Stimulated activated naive CD8-positive, alpha-beta T cell treated with anti-CD3 and anti-CD28 coated beads, Interleukin-15, Interleukin-2, amounts not matched to agents 100 ng/mL and 50 ng/mL, for 24 hours (primary cell): ENCODE data around the gene CLEC4A.
"Not testable (repeated sequence)": the region's sequence is repeated elsewhere in the genome, so short reads cannot be mapped to it uniquely, and the experiment has no call there.

Experiments used
- H3K27ac Mint-ChIP-seq: one replicate; pipeline ENCODE4 v1.8.0; 2021; ENCODE audit warnings: mild to moderate bottlenecking, mixed read lengths
- H3K27me3 Mint-ChIP-seq: one replicate; pipeline ENCODE4 v1.8.0; 2021; ENCODE audit warnings: mixed read lengths
- H3K36me3 Mint-ChIP-seq: one replicate; pipeline ENCODE4 v1.8.0; 2021; ENCODE audit warnings: low read depth, mixed read lengths
- H3K4me1 Mint-ChIP-seq: one replicate; pipeline ENCODE4 v1.8.0; 2021; ENCODE audit warnings: low read depth, mixed read lengths
- H3K4me3 Mint-ChIP-seq: one replicate; pipeline ENCODE4 v1.8.0; 2021; ENCODE audit warnings: mild to moderate bottlenecking, mixed read lengths
- H3K9me3 Mint-ChIP-seq: one replicate; pipeline ENCODE4 v1.8.0; 2021; ENCODE audit warnings: mixed read lengths

Gene CLEC4A

DNA sequence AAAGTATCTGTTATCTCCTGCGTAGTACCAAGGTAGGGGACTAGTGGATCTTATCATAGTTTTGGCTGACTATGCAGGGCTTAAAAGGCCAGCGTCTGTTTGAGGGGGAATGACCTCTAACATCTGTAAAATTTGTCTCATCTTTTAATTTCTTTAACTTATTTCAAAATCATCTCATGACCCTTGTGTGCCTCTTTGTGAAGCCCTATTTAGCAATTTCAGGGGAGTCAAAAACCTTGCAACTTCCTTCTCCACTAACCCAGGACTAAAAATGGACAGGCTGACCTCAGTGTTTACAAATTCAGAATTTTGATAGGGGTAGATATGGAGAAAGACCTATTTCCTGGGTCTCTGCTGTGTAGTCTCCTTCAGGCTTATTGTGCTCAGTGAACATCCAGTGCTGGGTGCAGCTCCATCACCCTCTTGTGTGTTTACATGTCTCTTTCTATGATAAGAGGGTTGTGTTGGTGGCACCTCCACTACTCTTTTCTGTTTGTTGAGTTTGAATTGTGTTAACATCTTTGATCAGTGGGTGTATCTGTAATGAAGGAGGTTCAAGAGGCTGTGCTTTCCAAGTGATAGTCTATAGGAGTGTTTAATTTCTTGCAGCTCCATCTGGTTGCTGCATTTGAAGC is 27.0 kb upstream of the CLEC4A start:
- H3K4me3 Mint-ChIP-seq: no peak overlapping the region
- H3K9me3 Mint-ChIP-seq: no peaks in the 10 kb centered on the region
- H3K27me3 Mint-ChIP-seq: no peaks in the 10 kb centered on the region
- peak overlapping the region; percentile 10 for H3K27ac Mint-ChIP-seq
- H3K36me3 Mint-ChIP-seq: peaks cover 72% of the 10 kb centered on the region
- peaks cover 4% of the 10 kb centered on the region for H3K4me1 Mint-ChIP-seq

DNA sequence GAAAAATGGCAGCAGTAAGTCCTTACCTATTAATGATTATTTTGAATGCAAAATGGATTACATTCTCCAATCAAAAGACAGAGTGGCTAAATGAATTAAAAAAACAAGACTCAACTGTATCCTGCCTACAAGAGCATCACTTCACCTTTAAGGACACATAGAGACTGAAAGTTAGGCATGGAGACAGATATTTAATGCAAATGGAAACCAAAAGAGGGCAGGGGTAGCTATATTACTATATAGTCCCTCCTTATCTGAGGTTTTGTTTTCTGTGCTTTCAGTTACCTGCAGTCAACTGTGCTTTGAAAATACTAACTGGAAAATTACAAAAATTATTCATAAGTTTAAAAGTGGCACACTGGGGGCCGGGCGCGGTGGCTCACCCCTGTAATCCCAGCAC is 24.2 kb upstream of the CLEC4A start:
- H3K36me3 Mint-ChIP-seq: peaks cover 49% of the 10 kb centered on the region
- peak overlapping the region; percentile 21 for H3K27ac Mint-ChIP-seq
- H3K4me3 Mint-ChIP-seq: no peak overlapping the region
- H3K27me3 Mint-ChIP-seq: no peaks in the 10 kb centered on the region
- H3K9me3 Mint-ChIP-seq: no peaks in the 10 kb centered on the region
- H3K4me1 Mint-ChIP-seq: peaks cover 4% of the 10 kb centered on the region

DNA sequence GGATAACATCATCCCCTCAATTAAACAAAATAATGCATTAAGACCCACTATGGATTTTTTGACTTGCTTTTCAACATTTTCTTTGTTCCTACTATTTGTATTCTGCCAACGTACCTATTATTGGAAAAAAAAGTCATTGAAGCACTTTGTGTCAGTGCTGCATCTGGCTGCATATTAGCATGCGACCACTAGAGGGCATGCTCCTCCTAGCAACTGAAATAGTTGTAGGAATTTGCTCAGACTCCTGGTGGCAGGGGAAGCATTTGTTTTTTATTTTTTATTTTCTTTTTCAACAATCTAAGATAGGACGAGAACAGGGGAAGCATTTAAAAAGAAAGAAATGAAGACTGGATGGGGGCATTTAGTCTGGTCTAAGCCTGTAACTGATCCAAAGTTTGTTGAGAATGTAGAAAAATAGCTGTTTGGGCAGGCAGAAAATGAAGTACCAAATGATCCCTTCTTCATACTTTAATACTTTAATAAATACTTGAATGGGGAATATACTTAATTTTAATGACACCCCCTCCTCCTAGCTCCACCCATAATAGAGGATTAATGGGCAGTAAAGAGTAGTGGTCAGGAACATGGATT is 14.5 kb upstream of the CLEC4A start:
- H3K4me1 Mint-ChIP-seq: peaks cover 5% of the 10 kb centered on the region
- no peaks in the 10 kb centered on the region for H3K27me3 Mint-ChIP-seq
- peaks cover 21% of the 10 kb centered on the region for H3K36me3 Mint-ChIP-seq
- no peak overlapping the region for H3K4me3 Mint-ChIP-seq
- no peaks in the 10 kb centered on the region for H3K9me3 Mint-ChIP-seq
- H3K27ac Mint-ChIP-seq: no peak overlapping the region

DNA sequence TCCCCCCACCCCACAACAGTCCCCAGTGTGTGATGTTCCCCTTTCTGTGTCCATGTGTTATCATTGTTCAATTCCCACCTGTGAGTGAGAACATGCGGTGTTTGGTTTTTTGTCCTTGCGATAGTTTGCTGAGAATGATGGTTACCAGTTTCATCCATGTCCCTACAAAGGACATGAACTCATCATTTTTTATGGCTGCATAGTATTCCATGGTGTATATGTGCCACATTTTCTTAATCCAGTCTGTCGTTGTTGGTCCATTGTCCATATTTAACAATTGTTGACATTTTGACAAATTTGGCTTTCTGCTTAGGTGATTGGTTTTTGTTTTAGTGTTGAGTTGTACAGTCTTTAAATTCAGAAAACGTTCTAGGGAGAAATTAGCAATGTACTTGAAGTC is 10.3 kb upstream of the CLEC4A start:
- H3K36me3 Mint-ChIP-seq, H3K27me3 Mint-ChIP-seq, H3K27ac Mint-ChIP-seq, H3K4me1 Mint-ChIP-seq, H3K9me3 Mint-ChIP-seq, H3K4me3 Mint-ChIP-seq: not testable (repeated sequence)

DNA sequence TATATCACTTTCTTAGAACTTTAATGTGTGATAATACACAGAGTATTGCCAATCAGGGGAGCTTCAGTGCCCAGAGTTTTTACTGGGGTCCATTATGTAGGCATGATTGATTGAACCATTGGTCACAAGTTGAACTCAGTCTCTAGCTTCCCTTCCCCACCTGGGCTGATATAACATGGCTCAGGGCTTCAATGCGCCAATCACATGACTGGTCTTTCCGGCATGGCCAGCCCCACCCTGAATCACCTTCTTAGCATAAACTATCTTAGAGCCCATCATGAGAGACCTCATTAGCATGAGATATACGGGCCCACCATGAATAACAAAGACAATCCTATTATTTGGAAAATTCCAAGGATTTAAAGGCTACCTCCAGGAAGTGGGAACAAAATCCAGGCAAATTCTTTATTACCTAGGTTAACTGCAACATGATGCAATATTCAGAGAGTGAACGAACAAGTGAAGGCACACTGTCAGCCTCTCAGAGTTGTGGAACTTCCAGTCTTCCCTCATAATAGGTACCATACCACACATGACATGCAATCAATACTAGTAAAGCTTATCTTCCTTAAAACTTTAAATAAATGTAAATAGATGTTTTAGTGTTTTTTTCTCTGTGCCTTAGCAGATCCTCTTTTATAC is 3.2 kb upstream of the CLEC4A start:
- Mint-ChIP-seq H3K9me3 (no peaks in the 10 kb centered on the region), H3K4me1 (peaks cover 6% of the 10 kb centered on the region), H3K27me3 (no peaks in the 10 kb centered on the region), H3K4me3 (no peak overlapping the region), H3K36me3 (peaks cover 9% of the 10 kb centered on the region), H3K27ac (no peak overlapping the region)

DNA sequence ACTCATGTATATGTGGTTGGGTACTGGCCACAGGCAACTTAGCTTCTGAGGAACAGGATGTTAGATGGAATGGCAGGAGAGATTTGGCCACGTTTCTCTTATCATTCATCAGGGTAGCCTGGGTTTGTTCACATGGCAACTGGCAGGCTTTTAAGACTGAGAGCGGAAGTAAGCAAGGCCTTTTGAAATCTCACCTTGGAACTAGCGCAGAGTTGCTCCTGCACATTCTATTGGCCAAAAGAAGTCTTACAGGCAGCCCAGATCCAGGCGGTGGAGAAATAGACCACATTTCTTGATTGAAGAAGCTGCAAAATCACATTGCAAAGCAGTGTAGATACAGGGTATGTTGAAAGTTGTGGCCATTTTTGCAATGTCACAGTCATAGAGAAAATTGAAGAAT is 3.7 kb downstream of the CLEC4A start:
- Mint-ChIP-seq H3K4me1 (peaks cover 21% of the 10 kb centered on the region), H3K36me3 (peaks cover 13% of the 10 kb centered on the region), H3K4me3 (no peak overlapping the region), H3K27ac (no peak overlapping the region), H3K27me3 (no peaks in the 10 kb centered on the region), H3K9me3 (no peaks in the 10 kb centered on the region)

DNA sequence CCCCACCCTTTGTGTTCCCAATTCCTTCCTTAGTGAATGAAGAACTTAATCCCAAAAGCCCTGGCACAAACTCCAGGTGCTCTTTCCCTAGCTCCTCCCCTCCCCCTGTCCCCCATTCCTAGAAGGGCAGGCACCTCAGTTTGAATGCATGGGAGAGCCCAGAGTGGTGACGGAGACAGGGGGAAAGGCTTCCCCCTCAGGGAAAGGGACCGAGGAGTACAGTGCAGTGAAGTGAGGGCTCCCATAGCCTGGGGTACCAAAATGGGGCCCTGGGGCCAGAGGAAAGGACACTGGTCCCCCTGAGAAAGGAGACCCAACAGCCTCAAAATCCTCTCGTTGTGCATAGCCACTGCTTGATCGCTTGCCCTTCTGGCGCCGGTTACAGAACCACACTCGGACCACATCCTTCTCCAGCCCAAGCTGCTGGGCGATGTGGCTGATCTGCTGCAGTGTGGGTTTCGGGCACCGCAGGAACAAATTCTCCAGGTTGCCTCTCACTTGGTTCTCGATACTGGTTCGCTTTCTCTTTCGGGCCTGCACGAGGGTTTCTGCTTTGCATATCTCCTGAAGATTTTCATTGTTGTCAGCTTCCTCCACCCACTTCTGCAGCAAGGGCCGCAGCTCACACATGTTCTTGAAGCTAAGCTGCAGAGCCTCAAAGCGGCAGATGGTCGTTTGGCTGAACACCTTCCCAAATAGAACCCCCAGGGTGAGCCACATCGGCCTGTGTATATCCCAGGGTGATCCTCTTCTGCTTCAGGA is 10.4 kb downstream of the CLEC4A start:
- not testable (repeated sequence) for H3K4me3 Mint-ChIP-seq, H3K4me1 Mint-ChIP-seq, H3K27ac Mint-ChIP-seq, H3K27me3 Mint-ChIP-seq, H3K9me3 Mint-ChIP-seq
- peaks cover 20% of the 10 kb centered on the region for H3K36me3 Mint-ChIP-seq

DNA sequence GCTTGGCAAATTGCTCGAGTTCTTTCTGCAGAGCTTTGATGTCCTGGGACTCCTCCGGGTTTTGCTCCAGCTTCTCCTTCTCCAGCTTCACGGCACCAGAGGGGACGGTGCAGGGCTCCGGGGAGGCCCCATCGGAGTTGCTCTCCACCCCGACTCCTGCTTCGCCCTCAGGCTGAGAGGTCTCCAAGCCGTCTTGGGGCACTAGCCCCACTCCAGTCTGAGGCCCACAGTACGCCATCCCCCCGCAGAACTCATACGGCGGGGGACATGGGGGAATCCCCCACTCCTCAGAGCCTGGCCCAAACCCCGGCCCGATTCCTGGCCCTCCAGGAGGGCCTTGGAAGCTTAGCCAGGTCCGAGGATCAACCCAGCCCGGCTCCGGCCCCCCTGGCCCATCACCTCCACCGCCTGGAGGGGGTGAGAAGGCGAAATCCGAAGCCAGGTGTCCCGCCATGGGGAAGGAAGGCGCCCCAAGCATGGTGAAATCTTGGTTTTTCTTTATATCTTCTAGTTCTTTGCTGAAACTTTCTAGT is 11.0 kb downstream of the CLEC4A start:
- not testable (repeated sequence) for H3K9me3 Mint-ChIP-seq, H3K27ac Mint-ChIP-seq, H3K4me1 Mint-ChIP-seq

DNA sequence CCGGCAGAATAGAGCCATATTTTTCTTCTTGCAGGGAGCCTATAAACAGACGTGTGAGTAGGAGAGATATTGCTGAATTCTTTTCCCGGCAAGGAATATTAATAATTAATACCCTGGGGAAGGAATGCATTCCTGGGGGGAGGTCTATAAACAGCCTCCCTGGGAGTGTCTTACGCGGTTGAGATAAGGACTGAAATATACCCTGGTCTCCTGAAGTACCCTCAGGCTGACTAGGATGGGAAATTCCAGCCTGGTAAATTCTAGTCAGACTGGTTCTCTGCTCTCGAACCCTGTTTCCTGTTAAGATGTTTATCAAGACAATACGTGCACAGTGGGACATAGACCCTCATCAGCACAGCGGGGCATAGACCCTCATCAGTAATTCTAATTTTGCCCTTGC is 18.2 kb downstream of the CLEC4A start:
- H3K4me3 Mint-ChIP-seq, H3K27me3 Mint-ChIP-seq, H3K27ac Mint-ChIP-seq, H3K4me1 Mint-ChIP-seq, H3K9me3 Mint-ChIP-seq: not testable (repeated sequence)
- H3K36me3 Mint-ChIP-seq: peaks cover 38% of the 10 kb centered on the region

More for the DNA sequence above, 11.0 kb downstream of the CLEC4A start:
- peaks cover 20% of the 10 kb centered on the region for H3K36me3 Mint-ChIP-seq
- not testable (repeated sequence) for H3K4me3 Mint-ChIP-seq, H3K27me3 Mint-ChIP-seq

DNA sequence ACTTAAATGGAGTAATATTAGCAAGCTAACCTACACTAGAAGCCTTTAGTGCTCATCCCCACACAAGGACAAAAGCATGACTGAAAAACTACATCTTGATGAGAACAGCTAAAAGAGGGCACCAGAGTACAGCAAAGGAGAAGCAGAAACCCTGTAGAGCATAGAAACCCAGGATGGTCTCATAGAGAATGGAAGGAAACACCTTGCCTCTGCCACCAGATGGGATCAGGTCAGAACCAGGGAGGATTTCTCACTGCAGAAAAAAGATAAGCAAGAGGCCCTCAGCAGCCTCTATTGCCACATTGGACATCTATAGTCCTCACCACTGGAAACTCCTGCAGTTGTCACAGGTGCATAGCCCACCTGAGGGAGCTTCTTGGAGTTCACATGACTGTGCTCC is 19.8 kb downstream of the CLEC4A start:
- peaks cover 2% of the 10 kb centered on the region for H3K9me3 Mint-ChIP-seq
- no peaks in the 10 kb centered on the region for H3K4me1 Mint-ChIP-seq
- H3K4me3 Mint-ChIP-seq: no peak overlapping the region
- no peak overlapping the region for H3K27ac Mint-ChIP-seq
- peaks cover 9% of the 10 kb centered on the region for H3K27me3 Mint-ChIP-seq
- peaks cover 30% of the 10 kb centered on the region for H3K36me3 Mint-ChIP-seq

DNA sequence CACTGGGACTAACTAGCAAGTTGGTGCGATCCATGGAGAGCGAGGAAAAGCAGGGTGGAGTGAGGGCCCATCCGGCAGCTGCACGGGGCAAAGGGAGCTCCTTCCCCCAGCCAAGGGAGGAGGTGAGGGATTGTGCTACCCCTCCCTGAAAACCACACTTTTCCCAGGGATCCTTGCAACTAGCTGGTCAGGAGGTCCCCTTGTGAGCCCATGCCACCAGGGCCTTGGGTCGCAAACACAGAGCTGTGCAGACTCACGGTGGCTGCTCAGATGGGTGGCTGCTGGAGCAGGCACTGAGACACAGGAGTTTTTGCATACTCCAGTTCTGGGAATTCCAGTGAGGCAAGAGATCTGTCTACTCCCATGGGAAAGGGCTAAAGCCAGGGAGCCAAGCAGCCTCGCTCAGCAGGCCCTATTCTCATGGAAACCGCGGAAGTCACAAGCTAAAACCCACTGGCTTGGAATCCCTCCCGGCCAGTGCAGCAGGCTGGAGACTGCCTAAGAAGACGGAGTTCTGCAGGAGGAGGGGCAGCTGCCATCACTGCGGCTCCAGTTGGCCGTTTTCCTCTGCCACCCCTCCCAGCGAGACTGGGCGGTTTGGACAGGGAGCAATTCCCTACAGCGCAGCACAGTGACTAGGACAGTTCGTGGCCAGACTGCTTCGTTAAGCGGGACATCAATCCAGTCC is 22.5 kb downstream of the CLEC4A start:
- H3K27me3 Mint-ChIP-seq: peaks cover 14% of the 10 kb centered on the region
- peaks cover 13% of the 10 kb centered on the region for H3K36me3 Mint-ChIP-seq
- H3K4me3 Mint-ChIP-seq: no peak overlapping the region
- peaks cover 1% of the 10 kb centered on the region for H3K9me3 Mint-ChIP-seq
- H3K27ac Mint-ChIP-seq: no peak overlapping the region
- no peaks in the 10 kb centered on the region for H3K4me1 Mint-ChIP-seq

DNA sequence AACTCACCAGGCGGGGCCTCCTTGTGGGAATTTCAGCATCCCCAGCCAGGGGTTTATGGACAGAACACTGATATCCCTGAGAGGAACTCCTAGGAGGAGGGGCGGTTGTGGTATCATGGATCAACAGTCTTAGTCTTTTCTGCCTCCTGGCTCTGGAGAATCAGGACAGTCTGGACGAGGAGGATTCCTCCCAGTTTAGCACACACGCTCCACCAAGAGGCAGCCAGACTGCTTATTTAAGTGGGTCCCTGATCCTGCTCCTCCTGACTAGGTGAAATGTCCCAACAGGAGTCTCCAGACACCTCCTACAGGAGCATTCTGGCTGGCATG is 23.0 kb downstream of the CLEC4A start:
- Mint-ChIP-seq H3K27ac (no peak overlapping the region), H3K27me3 (peaks cover 17% of the 10 kb centered on the region), H3K9me3 (no peaks in the 10 kb centered on the region), H3K4me1 (no peaks in the 10 kb centered on the region), H3K36me3 (peaks cover 11% of the 10 kb centered on the region), H3K4me3 (no peak overlapping the region)

DNA sequence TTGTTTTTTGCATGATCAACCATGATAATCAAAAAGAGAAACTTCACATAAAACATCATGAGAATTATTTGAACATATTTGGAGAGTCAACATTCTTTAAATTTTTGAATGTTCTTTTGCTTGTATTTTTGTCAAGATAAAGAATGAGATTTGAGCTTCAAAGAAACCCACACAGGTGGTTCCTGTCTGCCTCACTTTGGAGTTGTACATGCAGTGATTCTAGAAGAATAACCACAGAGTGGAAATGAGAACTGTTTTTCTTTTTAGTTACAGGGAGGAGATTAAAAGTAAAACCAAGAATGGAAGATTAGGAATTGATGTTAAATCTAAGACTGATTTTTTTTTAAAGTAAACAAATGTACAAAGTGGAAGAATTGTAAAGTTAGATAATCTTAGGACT is 31.1 kb downstream of the CLEC4A start:
- peaks cover 36% of the 10 kb centered on the region for H3K4me1 Mint-ChIP-seq
- no peaks in the 10 kb centered on the region for H3K9me3 Mint-ChIP-seq
- H3K4me3 Mint-ChIP-seq: no peak overlapping the region
- no peaks in the 10 kb centered on the region for H3K36me3 Mint-ChIP-seq
- peaks cover 15% of the 10 kb centered on the region for H3K27me3 Mint-ChIP-seq
- H3K27ac Mint-ChIP-seq: no peak overlapping the region

DNA sequence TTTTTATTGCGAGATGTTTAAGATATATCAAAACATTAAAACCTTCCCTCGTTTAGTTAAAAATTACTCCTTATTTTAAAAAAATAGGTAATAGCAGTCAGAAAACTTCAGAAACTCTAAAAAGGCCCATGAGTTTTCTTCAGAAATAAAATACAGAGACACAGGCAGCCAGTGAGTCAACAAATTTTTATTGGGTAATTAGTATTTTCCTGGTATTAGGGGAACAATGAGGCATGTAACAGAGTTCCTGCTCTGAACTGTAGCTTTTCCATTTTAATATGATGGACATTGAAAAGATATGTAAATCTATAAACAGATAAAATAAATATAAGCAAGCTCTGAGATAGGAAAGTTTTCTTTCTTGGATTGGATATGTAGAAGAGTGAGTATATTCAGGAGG is 33.0 kb downstream of the CLEC4A start:
- no peak overlapping the region for H3K27ac Mint-ChIP-seq
- no peaks in the 10 kb centered on the region for H3K36me3 Mint-ChIP-seq
- peaks cover 36% of the 10 kb centered on the region for H3K4me1 Mint-ChIP-seq
- no peak overlapping the region for H3K4me3 Mint-ChIP-seq
- H3K27me3 Mint-ChIP-seq: peaks cover 10% of the 10 kb centered on the region
- H3K9me3 Mint-ChIP-seq: no peaks in the 10 kb centered on the region

DNA sequence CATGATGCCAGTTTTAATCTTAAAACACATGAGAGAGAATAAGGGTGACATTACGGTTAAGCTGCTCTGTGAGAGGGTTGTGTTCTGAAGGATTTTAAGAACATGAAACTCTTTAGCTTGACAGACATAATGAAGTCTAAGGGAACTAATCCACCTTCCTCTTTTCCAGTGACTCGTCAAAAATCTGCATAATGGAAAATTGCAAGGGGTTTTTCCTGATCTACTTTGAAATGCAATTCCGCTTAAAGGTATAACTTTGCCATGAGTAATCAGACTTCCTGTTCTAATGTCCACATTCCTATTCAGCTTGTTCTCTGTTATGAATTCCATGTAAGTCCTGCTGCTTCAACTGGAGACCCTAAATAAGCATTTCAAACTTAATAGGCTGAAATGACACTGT is 33.4 kb downstream of the CLEC4A start, which contains the start of gene ZNF705A:
ZNF705A (plus strand) TSS at position 171 of the 400 bp plus-strand sequence. CDS start 15,611 bp downstream, outside the sequence.
- Mint-ChIP-seq H3K36me3 (no peaks in the 10 kb centered on the region), H3K9me3 (no peaks in the 10 kb centered on the region), H3K4me1 (peaks cover 36% of the 10 kb centered on the region), H3K27me3 (peaks cover 6% of the 10 kb centered on the region), H3K4me3 (no peak within 1 kb of the TSS), H3K27ac (no peak within 1 kb of the TSS)
